Gastrocnemius medialis (tissue), 4 donors: ENCODE measurements around the gene RITA1.

ENCODE experiments used
- POLR2A ChIP-seq, 2 donors: fragments of 450-650 bp; IDR thresholded peaks; one replicate each; pipeline ENCODE4 v1.6.1; 2017; ENCODE audit warnings: antibody characterized with exemption in 2 of 2, mild to moderate bottlenecking in 2 of 2, moderate library complexity in 2 of 2
- TF ChIP-seq, protein P1 (sequence below), 5 experiments: fragments of 450-650 bp in 3 of 5; fragments of 200-600 bp in 2 of 5; sonication (generic) in 2 of 5; IDR thresholded peaks in 4 of 5; conservative IDR thresholded peaks in 1 of 5; 1 replicate in 4 of 5; 2 replicates in 1 of 5; pipeline ENCODE4 v1.5.1; 2016 to 2019; ENCODE audit warnings: antibody characterized with exemption in 5 of 5, mild to moderate bottlenecking in 3 of 5, moderate library complexity in 3 of 5

DNA sequence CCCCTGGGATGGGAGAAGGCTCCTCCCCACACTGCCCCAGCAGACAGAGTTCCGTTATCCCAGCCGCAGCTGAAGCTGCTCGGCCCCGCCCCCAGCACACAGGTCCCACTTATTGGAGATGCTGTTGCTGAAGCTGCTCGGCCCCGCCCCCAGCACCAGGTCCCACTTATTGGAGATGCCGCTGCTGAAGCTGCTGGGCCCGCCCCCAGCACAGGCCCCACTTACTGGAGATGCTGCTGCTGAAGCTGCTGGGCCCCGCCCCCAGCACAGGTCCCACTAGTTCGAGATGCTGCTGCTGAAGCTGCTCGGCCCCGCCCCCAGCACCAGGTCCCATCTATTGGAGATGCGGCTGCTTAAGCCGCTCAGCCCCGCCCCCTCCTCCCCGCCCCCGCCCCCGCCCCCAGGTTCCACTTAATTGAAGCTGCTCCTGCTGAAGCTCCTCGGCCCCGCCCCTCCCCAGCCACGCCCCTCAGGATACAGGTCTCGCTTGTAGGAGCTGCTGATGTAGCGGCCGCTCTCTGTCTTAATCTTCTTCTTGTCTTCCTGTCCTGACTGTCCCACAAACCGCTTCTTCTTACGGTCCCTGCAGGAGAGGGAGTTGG, 24.0 kb upstream of the RITA1 start:
- TF ChIP-seq, protein P1, sequence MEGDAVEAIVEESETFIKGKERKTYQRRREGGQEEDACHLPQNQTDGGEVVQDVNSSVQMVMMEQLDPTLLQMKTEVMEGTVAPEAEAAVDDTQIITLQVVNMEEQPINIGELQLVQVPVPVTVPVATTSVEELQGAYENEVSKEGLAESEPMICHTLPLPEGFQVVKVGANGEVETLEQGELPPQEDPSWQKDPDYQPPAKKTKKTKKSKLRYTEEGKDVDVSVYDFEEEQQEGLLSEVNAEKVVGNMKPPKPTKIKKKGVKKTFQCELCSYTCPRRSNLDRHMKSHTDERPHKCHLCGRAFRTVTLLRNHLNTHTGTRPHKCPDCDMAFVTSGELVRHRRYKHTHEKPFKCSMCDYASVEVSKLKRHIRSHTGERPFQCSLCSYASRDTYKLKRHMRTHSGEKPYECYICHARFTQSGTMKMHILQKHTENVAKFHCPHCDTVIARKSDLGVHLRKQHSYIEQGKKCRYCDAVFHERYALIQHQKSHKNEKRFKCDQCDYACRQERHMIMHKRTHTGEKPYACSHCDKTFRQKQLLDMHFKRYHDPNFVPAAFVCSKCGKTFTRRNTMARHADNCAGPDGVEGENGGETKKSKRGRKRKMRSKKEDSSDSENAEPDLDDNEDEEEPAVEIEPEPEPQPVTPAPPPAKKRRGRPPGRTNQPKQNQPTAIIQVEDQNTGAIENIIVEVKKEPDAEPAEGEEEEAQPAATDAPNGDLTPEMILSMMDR (IDR thresholded peaks at IDR 0.05 in 4 of 5, conservative IDR thresholded peaks at IDR 0.05 in 1 of 5), result no peak
- TF ChIP-seq POLR2A (IDR thresholded peaks at IDR 0.05), result no peak
